ENCODE data around the gene TMEM185B.
"Not testable (repeated sequence)": the region's sequence is repeated elsewhere in the genome, so short reads cannot be mapped to it uniquely, and the experiment has no call there.

Gene TMEM185B

DNA sequence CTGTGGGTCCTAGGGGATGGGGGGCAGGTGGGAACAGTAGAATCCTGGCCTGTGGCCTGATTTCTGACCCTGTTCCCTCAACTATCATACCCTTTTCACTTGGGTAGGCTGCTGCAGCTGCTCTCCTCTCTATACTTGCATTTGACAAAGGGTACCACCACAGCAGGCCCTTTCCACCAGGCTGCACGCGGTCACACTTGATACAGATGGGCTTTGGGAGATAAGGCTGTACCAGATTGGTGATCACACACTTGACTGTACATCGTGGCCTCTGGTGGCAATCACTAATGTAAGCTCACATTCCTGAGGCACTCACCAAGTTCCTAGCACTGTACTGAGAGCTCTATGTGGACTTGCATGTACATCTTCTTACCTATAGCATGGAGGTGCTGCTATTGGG is 27.9 kb upstream of the TMEM185B start:
- no peak for DNase-seq

GRCh38 chr2:120250640-120251039 is 27.4 kb upstream of the TMEM185B start:
- DNase-seq = no peak

- DNase-seq = no peak
Observed at GRCh38 chr2:120247851-120248250, 24.7 kb upstream of the TMEM185B start.

GRCh38 chr2:120246546-120247300 is 23.5 kb upstream of the TMEM185B start:
- no peak for DNase-seq

GRCh38 chr2:120245520-120246332 is 22.5 kb upstream of the TMEM185B start:
- no peak for DNase-seq

- no peak for DNase-seq
Observed at GRCh38 chr2:120244656-120245519, 21.7 kb upstream of the TMEM185B start.

- DNase-seq = no peak
Observed at GRCh38 chr2:120243875-120244553, 20.8 kb upstream of the TMEM185B start.

GRCh38 chr2:120243211-120243610 is 20.0 kb upstream of the TMEM185B start:
- DNase-seq = no peak

GRCh38 chr2:120241684-120242083 is 18.5 kb upstream of the TMEM185B start:
- no peak for DNase-seq

GRCh38 chr2:120240901-120241429 is 17.8 kb upstream of the TMEM185B start:
- DNase-seq = no peak

GRCh38 chr2:120239488-120240287 is 16.5 kb upstream of the TMEM185B start:
- DNase-seq = peak in 1 of 2 experiments; percentile 42

DNA sequence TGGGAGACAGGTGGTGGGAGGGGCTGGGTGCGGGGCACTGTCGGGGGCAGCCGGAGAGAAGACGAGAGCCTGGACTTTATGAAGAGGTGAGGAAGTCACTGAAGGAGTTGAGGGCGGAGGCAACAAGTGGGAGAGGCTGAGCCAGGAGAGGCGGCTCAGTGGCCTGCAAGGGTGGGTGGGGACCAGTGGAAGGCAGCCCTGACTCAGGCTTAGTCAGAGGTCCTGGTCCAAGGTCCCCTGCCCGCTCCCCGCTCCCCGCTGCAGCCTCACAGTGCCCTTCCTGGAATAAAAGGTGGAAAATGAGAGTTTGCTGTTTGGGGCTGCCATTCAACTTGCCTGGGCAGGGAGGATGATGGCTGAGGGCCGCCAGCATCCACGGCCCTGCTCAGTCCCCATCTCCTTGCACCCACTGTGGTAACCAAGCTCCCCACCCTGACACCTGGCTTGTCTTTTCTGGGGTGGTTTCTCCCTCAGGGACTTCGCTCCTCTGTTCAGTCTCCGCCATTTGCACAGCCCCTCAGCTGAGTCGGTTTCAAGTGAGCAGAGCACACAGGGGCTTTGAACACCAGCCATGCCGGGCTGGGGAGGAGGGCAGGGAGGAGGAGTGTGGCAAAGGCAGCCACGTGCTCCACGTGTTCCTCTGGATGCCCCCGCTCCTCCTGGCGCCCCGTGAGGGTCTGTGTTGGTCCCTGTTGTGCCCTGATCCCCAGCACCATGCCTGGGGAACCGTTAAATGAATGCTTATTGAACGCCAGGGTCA is 15.7 kb upstream of the TMEM185B start:
- DNase-seq = peak; percentile 45 to 69

- peak in 1 of 2 experiments; percentile 45 for DNase-seq
Observed at GRCh38 chr2:120237491-120237902, 14.3 kb upstream of the TMEM185B start.

DNA sequence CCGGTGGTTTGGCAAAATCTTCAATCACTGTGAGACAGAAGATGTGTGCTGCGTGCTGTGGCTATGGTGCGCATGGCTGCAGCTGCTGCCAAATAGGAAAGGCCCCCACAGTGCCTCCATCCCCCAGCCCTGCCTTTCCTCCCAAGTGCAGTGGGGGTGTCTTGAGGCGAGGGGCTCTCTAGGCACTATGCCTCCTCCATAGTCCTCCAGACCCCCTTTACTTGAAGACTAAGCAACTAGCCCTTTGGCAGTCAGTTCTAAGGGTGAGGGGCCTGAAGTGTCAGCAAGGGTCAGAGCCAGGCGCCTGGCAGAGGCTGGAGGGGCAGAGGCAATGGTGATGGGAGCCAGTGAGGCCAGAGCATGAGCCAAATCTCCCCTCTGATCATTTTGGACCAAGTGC is 13.6 kb upstream of the TMEM185B start:
- no peak for DNase-seq

DNA sequence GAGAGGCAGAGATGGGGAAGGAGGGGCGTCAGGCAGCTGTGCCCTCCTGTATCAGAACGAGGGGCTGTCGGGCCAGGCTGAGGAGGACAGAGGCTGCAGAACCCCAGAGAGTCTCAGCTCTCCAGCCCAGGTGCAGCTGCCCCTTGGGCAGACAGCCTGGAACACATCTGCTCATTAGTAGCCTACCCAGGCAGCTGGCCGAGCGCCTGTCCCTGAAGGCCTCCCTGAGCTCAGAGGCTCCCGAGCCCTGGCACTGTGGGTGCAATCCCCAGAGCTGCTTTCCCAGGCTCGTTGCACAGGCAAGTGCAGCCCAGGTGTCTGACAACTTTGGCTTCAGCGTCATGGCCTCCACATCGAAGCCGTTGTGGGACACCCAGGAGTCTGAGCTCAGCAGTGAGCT is 13.1 kb upstream of the TMEM185B start:
- no peak for DNase-seq

DNA sequence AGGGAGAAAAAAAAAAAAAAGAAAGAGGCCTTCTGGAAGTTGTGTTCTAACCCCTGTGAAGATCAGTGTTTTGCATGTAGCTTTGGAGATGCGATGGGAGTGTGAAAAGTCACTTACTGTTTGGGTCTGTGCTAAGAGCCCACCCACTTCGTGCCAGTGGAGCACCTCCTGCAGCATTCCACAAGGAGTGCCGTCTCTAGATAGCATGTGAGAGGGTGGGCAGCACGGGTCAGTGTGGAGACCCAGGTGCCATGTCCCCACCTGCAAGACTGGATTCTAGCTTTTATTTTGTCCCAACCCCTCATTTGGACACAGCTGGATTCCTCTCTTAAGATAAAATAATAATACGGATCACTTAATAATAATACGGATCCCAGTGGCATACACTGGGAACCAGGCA is 12.5 kb upstream of the TMEM185B start:
- no peak for DNase-seq

DNA sequence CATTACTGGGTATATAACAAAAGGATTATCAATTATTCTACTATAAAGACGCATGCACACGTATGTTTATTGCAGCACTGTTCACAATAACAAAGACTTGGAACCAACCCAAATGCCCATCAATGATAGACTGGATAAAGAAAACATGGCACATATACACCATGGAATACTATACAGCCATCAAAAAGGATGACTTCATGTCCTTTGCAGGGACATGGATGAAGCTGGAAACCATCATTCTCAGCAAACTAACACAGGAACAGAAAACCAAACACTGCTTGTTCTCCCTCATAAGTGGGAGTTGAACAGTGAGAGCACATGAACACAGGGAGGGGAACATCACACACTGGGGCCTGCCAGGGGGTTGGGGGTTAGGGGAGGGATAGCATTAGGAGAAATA is 12.0 kb upstream of the TMEM185B start:
- DNase-seq = not testable (repeated sequence)

DNA sequence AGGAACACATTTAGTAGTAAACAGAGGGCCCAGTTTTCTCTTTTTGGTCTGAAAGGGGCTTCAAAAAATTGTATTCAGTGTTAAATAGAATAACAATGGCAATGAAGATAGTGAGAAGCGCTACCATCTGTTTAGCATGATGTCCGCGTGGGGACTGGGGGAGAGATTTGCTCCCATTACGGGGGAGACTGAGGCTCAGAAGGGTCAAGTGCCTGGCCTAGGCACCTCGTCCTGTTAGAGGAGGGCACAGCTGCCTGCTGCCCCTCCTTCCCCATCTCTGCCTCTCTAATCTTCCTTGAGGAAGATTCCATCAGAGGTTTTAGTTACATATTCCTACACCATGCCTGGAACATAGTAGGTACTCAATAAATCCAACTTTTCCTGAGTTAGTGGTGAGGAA is 10.1 kb upstream of the TMEM185B start:
- DNase-seq = no peak

DNA sequence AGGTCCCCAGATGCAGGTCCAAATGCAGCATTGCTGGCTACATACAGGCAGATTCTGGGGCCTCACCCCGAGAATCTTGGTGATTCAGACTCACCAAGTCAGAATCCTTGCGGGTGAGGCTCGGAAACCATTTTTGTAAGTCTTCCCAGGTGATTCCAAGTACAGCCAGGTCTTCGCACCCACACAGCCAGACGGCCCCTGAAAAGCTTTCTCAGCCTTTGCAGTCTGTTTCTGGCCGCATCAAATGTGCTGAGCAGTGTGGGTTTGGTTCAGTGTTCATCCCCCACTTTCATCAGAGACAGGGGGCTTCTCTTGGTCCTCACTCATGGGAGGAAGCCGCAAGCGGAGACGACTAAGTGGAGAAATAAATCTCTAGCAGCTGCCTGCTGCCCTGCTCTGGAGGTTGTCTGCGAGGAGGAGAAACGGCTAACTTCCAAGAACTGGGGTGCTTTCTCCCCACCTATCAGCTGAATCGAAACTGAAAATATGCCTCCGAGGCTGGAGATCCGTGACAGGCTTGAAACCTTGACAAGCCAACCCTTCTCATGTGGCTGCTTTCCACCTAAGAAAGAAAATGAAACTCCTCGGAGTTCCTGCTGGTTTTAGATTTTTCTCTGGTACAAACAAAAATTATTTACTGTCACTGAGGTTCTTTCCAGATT is 8.9 kb upstream of the TMEM185B start:
- DNase-seq = no peak

- no peak for DNase-seq
Observed at GRCh38 chr2:120231564-120231973, 8.4 kb upstream of the TMEM185B start.

Measured in SW 1271 (cell line).